CD14-positive monocyte (primary cell): Measurements from ENCODE around the gene ACOT11. TPM values are rescaled to one million over a fixed set of nuclear protein-coding genes. Genes with fewer than 3 reads are reported as not detected.

Experiments
- DNase-seq, 3 donors: peaks; one replicate each; pipeline ENCODE4 v3.0.0-alpha.2; 2011 to 2022
- H2AFZ ChIP-seq: 2 replicates; pipeline ENCODE4 v1.6.0; 2012; ENCODE audit warnings: mild to moderate bottlenecking, low read depth, low read length, inconsistent platforms; ENCODE audit not compliant: insufficient read depth, poor library complexity, severe bottlenecking
- H3K27ac ChIP-seq, 2 donors: 1 replicate in 1 of 2; 2 replicates in 1 of 2; pipeline ENCODE4 v1.5.1; 2012 to 2013; ENCODE audit warnings: low read length in 2 of 2, control low read depth in 1 of 2, inconsistent platforms in 1 of 2, low read depth in 1 of 2, mild to moderate bottlenecking in 1 of 2
- H3K27me3 ChIP-seq, 2 donors: one replicate each; pipeline versions ENCODE4 v1.6.0 to v1.6.1; 2011 to 2013; ENCODE audit warnings: low read length in 2 of 2; ENCODE audit not compliant: control insufficient read depth in 2 of 2, insufficient read depth in 2 of 2
- H3K36me3 ChIP-seq, 2 donors: replicated peaks in 1 of 2; 1 replicate in 1 of 2; 2 replicates in 1 of 2; pipeline versions ENCODE4 v1.5.1 to v1.6.1; 2012 to 2013; ENCODE audit warnings: low read length in 2 of 2, control low read depth in 1 of 2, inconsistent platforms in 1 of 2, mild to moderate bottlenecking in 1 of 2; ENCODE audit not compliant: insufficient read depth in 2 of 2, control insufficient read depth in 1 of 2
- H3K4me1 ChIP-seq, 2 donors: 1 replicate in 1 of 2; 2 replicates in 1 of 2; pipeline versions ENCODE4 v1.5.1 to v1.6.1; 2012 to 2013; ENCODE audit warnings: low read length in 2 of 2, control low read depth in 1 of 2, inconsistent platforms in 1 of 2, mild to moderate bottlenecking in 1 of 2, moderate library complexity in 1 of 2; ENCODE audit not compliant: insufficient read depth in 2 of 2, control insufficient read depth in 1 of 2
- H3K4me2 ChIP-seq: replicated peaks from 2 replicates; pipeline ENCODE3; 2012; ENCODE audit warnings: low read length, moderate library complexity, mild to moderate bottlenecking; ENCODE audit not compliant: poor library complexity, severe bottlenecking; ENCODE audit errors: extremely low read depth
- H3K4me3 ChIP-seq, 3 experiments: fragments of 200-600 bp in 1 of 3; sonication (generic) in 1 of 3; replicated peaks in 1 of 3; 1 replicate in 2 of 3; 2 replicates in 1 of 3; pipeline ENCODE4 v1.5.1; 2011 to 2013; ENCODE audit warnings: low read length in 3 of 3, mild to moderate bottlenecking in 3 of 3, control low read depth in 2 of 3, low read depth in 2 of 3, inconsistent platforms in 1 of 3, moderate library complexity in 1 of 3
- H3K79me2 ChIP-seq: 2 replicates; pipeline ENCODE4 v1.6.0; 2012; ENCODE audit warnings: mild to moderate bottlenecking, control low read depth, inconsistent platforms, low read length, moderate library complexity; ENCODE audit not compliant: insufficient read depth
- H3K9ac ChIP-seq: 2 replicates; pipeline ENCODE4 v1.6.0; 2017; ENCODE audit warnings: low read length, mild to moderate bottlenecking; ENCODE audit not compliant: insufficient read depth, poor library complexity, severe bottlenecking
- H3K9me3 ChIP-seq, 2 donors: replicated peaks in 1 of 2; 1 replicate in 1 of 2; 2 replicates in 1 of 2; pipeline versions ENCODE4 v1.5.1 to v1.6.1; 2012 to 2013; ENCODE audit warnings: low read length in 2 of 2, control low read depth in 1 of 2; ENCODE audit not compliant: control insufficient read depth in 1 of 2, insufficient read depth in 1 of 2
- H4K20me1 ChIP-seq: 2 replicates; pipeline ENCODE4 v1.6.0; 2012; ENCODE audit warnings: mild to moderate bottlenecking, low read length, control low read depth, moderate library complexity; ENCODE audit not compliant: insufficient read depth
- H3K27ac Mint-ChIP-seq, 7 donors: one replicate each; pipeline ENCODE4 v1.8.0; 2020; ENCODE audit warnings: mild to moderate bottlenecking in 7 of 7, mixed read lengths in 7 of 7, moderate library complexity in 6 of 7, inconsistent platforms in 2 of 7
- H3K27me3 Mint-ChIP-seq, 3 donors: one replicate each; pipeline ENCODE4 v1.8.0; 2021 to 2022; ENCODE audit warnings: low read depth in 3 of 3, mild to moderate bottlenecking in 3 of 3, mixed read lengths in 3 of 3, moderate library complexity in 3 of 3, inconsistent platforms in 1 of 3
- H3K36me3 Mint-ChIP-seq, 2 donors: one replicate each; pipeline ENCODE4 v1.8.0; 2020; ENCODE audit warnings: mixed read lengths in 2 of 2, inconsistent platforms in 1 of 2, mild to moderate bottlenecking in 1 of 2
- H3K4me1 Mint-ChIP-seq: one replicate; pipeline ENCODE4 v1.8.0; 2020; ENCODE audit warnings: mild to moderate bottlenecking, mixed read lengths
- H3K4me3 Mint-ChIP-seq, 2 donors: one replicate each; pipeline ENCODE4 v1.8.0; 2020; ENCODE audit warnings: mild to moderate bottlenecking in 2 of 2, mixed read lengths in 2 of 2, moderate library complexity in 1 of 2
- H3K9me3 Mint-ChIP-seq, 7 donors: one replicate each; pipeline ENCODE4 v1.8.0; 2020 to 2022; ENCODE audit warnings: mixed read lengths in 7 of 7, mild to moderate bottlenecking in 6 of 7, moderate library complexity in 6 of 7, inconsistent platforms in 2 of 7
- CTCF ChIP-seq: fragments of 200-600 bp; IDR thresholded peaks from one replicate; pipeline ENCODE4 v1.8.0; 2022; ENCODE audit warnings: antibody characterized with exemption, mild to moderate bottlenecking
- WGBS: methylation state at CpG from one replicate; pipeline ENCODE4 v1.1.5; 2013; ENCODE audit warnings: missing lambda C conversion rate; ENCODE audit not compliant: insufficient coverage; 5-methylcytosine and 5-hydroxymethylcytosine counted together
- intact Hi-C, 2 donors: fragments of 100-400 bp; cut with micrococcal nuclease; formaldehyde crosslinking; loops; one replicate each; pipeline versions ENCODE4 v1.15.0 to v1.15.1; 2023
- polyA plus RNA-seq, 3 donors: library from polyadenylated mRNA; depleted of rRNA in 1 of 3; unstranded in 2 of 3; stranded (reverse) in 1 of 3; fragments of 300-500 nt in 2 of 3; fragments of >200 nt in 1 of 3; fragmentation: Illumina TruSeq in 2 of 3; gene quantifications; 1 replicate in 2 of 3; 2 replicates in 1 of 3; pipeline ENCODE4 v1.2.3, GENCODE V29; 2012 to 2021

Gene ACOT11
- polyA plus RNA-seq, 3 donors = 0.18 to 2.1 (median 0.79) TPM

DNA sequence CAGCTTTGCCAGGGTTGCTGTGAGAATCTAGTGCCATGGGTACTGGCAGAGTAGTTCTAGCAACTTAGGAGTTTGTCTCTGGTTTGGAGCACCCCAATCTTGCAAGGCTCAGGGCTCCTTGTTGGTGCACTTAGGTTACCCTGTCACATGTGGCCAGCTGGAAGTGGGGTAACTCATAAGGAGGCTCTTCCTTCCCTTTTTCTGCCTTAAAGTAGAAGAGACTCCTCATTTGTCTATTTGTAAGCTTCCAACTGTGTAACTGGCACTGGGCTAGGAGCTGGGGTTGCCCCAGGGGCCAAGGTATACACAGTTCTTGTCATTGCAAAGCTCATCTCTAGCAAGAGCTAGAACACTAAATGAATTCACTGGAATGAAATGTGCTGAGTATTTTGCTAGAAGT is 104.1 kb downstream of the ACOT11 start:
- H3K9me3 Mint-ChIP-seq = peaks cover 0 to 2% (median 0%) of the 10 kb centered on the region in 7 donors
- peak overlapping the region; percentile 56 for H2AFZ ChIP-seq

GRCh38 chr1:54653036-54653435 is 105.0 kb downstream of the ACOT11 start:
- H3K9ac ChIP-seq = no peak overlapping the region
- no peaks in the 10 kb centered on the region for H3K36me3 ChIP-seq
- no peaks in the 10 kb centered on the region for H3K27me3 ChIP-seq
- intact Hi-C loops = no loop called here
- no peaks in the 10 kb centered on the region for H3K79me2 ChIP-seq
- Mint-ChIP-seq H3K27ac (no peak overlapping the region), H3K4me1 (peaks cover 25% of the 10 kb centered on the region), H3K27me3 (peaks cover 0 to 2% (median 0%) of the 10 kb centered on the region in 3 donors), H3K9me3 (peaks cover 0 to 5% (median 2%) of the 10 kb centered on the region in 7 donors), H3K36me3 (no peaks in the 10 kb centered on the region), H3K4me3 (no peak overlapping the region)
- H3K9me3 ChIP-seq = peaks cover under 1 to 3% of the 10 kb centered on the region in 2 donors
- TF ChIP-seq CTCF = no peak
- no peak overlapping the region for H3K4me3 ChIP-seq
- peaks cover 19 to 20% of the 10 kb centered on the region in 2 donors for H3K4me1 ChIP-seq
- WGBS = 100% methylated on average over 2 of the region's 4 CpGs
- H2AFZ ChIP-seq = no peak overlapping the region
- no peak for DNase-seq
- H3K4me2 ChIP-seq = no peak overlapping the region
- H3K27ac ChIP-seq = no peak overlapping the region
- H4K20me1 ChIP-seq = no peaks in the 10 kb centered on the region

More for the DNA sequence above, 104.1 kb downstream of the ACOT11 start:
- Histone ChIP-seq H3K79me2 (no peaks in the 10 kb centered on the region), H3K36me3 (no peaks in the 10 kb centered on the region), H3K4me1 (peaks cover 19 to 20% of the 10 kb centered on the region in 2 donors), H3K4me2 (peak overlapping the region; percentile 45), H3K27ac (peak overlapping the region; percentile 1 to 57), H3K4me3 (peak overlapping the region in 1 of 3 experiments; percentile 52), H3K27me3 (no peaks in the 10 kb centered on the region), H3K9ac (peak overlapping the region; percentile 1), H3K9me3 (no peaks in the 10 kb centered on the region), H4K20me1 (no peaks in the 10 kb centered on the region)
- peaks cover 25% of the 10 kb centered on the region for H3K4me1 Mint-ChIP-seq
- H3K27ac Mint-ChIP-seq = peak overlapping the region in 4 of 7 donors; percentile 23 to 89 (median 58)
- no peak for TF ChIP-seq CTCF
- intact Hi-C loops = no loop called here
- peaks cover 0 to 2% (median 0%) of the 10 kb centered on the region in 3 donors for H3K27me3 Mint-ChIP-seq
- H3K36me3 Mint-ChIP-seq = no peaks in the 10 kb centered on the region
- peak; percentile 17 to 39 (median 24) for DNase-seq
- H3K4me3 Mint-ChIP-seq = peak overlapping the region in 1 of 2 donors; percentile 62
